OCI-LY3 (cell line): ENCODE measurements around the gene TGFBR3L.

Source experiments
- H2AFZ ChIP-seq: fragments of 200-600, 300-600 bp; shearing (Covaris generic); 2 replicates; pipeline ENCODE4 v1.6.0; 2014; ENCODE audit warnings: antibody characterized with exemption, low read depth, low read length
- H3K27ac ChIP-seq: fragments of 200-600, 300-600 bp; sonication (generic); 2 replicates; pipeline ENCODE4 v1.5.1; 2014; ENCODE audit warnings: mild to moderate bottlenecking, low read length, moderate library complexity, mixed read lengths
- H3K27me3 ChIP-seq: fragments of 200-600, 300-600 bp; sonication (generic); 2 replicates; pipeline ENCODE4 v1.6.1; 2014; ENCODE audit warnings: low read depth, low read length, mixed read lengths
- H3K36me3 ChIP-seq: fragments of 200-600, 300-600 bp; sonication (generic); replicated peaks from 2 replicates; pipeline ENCODE3; 2014; ENCODE audit warnings: low read depth, low read length, mixed read lengths
- H3K4me1 ChIP-seq: fragments of 300-600, 200-600 bp; sonication (generic); 2 replicates; pipeline ENCODE4 v1.6.1; 2014; ENCODE audit warnings: low read length, mixed read lengths
- H3K4me2 ChIP-seq: fragments of 200-600, 300-600 bp; sonication (generic); 2 replicates; pipeline ENCODE4 v1.6.1; 2014; ENCODE audit warnings: low read length, mixed read lengths
- H3K4me3 ChIP-seq: fragments of 300-600, 200-600 bp; sonication (generic); 2 replicates; pipeline ENCODE4 v1.5.1; 2014; ENCODE audit warnings: antibody characterized with exemption, mild to moderate bottlenecking, low read length, moderate library complexity
- H3K79me2 ChIP-seq: fragments of 300-600, 200-600 bp; shearing (Covaris generic); 2 replicates; pipeline ENCODE4 v1.6.1; 2014; ENCODE audit warnings: mild to moderate bottlenecking, low read length, mixed read lengths
- H3K9ac ChIP-seq: fragments of 300-600, 200-600 bp; shearing (Covaris generic); 2 replicates; pipeline ENCODE4 v1.6.0; 2014; ENCODE audit warnings: mild to moderate bottlenecking, low read length, moderate library complexity
- H3K9me3 ChIP-seq: fragments of 200-600, 300-600 bp; shearing (Covaris generic); 2 replicates; pipeline ENCODE4 v1.6.1; 2014; ENCODE audit warnings: low read length, mixed read lengths; ENCODE audit not compliant: insufficient read depth
- H4K20me1 ChIP-seq: fragments of 200-600, 300-600 bp; sonication (generic); 2 replicates; pipeline ENCODE4 v1.6.1; 2016; ENCODE audit warnings: low read length, mixed read lengths; ENCODE audit not compliant: insufficient read depth
- EZH2phosphoT487 ChIP-seq: fragments of 200-600 bp; shearing (Covaris generic); IDR thresholded peaks from 2 replicates; pipeline ENCODE4 v1.6.1; 2018; ENCODE audit warnings: antibody characterized with exemption, mixed run types, low read depth
- TF ChIP-seq, protein P1 (sequence below): fragments of 200-600, 300-600 bp; sonication (generic); IDR thresholded peaks from 2 replicates; pipeline ENCODE4 v1.5.1; 2014; ENCODE audit warnings: antibody characterized with exemption, low read length, low read depth

Gene TGFBR3L

DNA sequence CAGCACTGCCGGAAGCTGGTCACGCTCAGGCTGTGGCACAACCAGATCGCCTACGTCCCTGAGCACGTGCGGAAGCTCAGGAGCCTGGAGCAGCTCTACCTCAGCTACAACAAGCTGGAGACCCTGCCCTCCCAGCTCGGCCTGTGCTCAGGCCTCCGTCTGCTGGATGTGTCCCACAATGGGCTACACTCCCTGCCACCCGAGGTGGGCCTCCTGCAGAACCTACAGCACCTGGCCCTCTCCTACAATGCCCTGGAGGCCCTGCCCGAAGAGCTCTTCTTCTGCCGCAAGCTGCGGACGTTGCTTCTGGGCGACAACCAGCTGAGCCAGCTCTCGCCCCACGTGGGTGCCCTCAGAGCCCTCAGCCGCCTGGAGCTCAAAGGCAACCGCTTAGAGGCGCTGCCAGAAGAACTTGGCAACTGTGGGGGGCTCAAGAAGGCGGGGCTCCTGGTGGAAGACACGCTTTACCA, 14.2 kb upstream of the TGFBR3L start:
- TF ChIP-seq, protein P1, sequence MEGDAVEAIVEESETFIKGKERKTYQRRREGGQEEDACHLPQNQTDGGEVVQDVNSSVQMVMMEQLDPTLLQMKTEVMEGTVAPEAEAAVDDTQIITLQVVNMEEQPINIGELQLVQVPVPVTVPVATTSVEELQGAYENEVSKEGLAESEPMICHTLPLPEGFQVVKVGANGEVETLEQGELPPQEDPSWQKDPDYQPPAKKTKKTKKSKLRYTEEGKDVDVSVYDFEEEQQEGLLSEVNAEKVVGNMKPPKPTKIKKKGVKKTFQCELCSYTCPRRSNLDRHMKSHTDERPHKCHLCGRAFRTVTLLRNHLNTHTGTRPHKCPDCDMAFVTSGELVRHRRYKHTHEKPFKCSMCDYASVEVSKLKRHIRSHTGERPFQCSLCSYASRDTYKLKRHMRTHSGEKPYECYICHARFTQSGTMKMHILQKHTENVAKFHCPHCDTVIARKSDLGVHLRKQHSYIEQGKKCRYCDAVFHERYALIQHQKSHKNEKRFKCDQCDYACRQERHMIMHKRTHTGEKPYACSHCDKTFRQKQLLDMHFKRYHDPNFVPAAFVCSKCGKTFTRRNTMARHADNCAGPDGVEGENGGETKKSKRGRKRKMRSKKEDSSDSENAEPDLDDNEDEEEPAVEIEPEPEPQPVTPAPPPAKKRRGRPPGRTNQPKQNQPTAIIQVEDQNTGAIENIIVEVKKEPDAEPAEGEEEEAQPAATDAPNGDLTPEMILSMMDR = no peak
- TF ChIP-seq EZH2phosphoT487 = no peak
- no peak overlapping the region for H3K4me3 ChIP-seq

DNA sequence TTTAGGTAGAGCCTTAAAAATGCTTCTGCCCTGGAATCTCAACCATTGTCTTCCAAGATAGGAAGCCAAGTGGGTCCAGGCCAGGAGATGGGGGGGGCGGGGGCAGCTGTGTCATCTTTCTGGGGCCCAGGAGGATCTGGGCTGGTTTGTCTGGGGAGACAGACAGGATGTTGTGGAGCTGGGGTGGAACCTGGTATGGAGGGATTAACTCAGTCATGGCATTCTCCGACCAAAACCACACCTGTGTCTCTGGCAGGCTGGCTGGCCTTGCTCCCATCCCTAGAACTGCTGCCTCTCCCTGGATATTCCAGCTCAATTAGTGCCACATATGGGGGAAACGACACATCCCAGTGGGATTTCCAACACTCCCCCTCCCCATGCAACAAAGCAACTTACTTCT, 13.7 kb upstream of the TGFBR3L start:
- H3K4me1 ChIP-seq = peaks cover 16% of the 10 kb centered on the region
- no peak overlapping the region for H3K4me2 ChIP-seq
- H3K27me3 ChIP-seq = no peaks in the 10 kb centered on the region
- H2AFZ ChIP-seq = no peak overlapping the region
- no peak overlapping the region for H3K27ac ChIP-seq
- H3K4me3 ChIP-seq = no peak overlapping the region
- H3K9me3 ChIP-seq = no peaks in the 10 kb centered on the region
- no peak for TF ChIP-seq EZH2phosphoT487
- peaks cover 2% of the 10 kb centered on the region for H3K36me3 ChIP-seq
- peaks cover 15% of the 10 kb centered on the region; the same call in 1 of the 2 replicates for H4K20me1 ChIP-seq
- H3K9ac ChIP-seq = no peak overlapping the region
- peaks cover 30% of the 10 kb centered on the region for H3K79me2 ChIP-seq

More for the DNA sequence above, 14.2 kb upstream of the TGFBR3L start:
- peaks cover 11% of the 10 kb centered on the region; the same call in 1 of the 2 replicates for H4K20me1 ChIP-seq
- peaks cover 25% of the 10 kb centered on the region for H3K79me2 ChIP-seq
- H3K9me3 ChIP-seq = no peaks in the 10 kb centered on the region
- H3K4me1 ChIP-seq = peaks cover 16% of the 10 kb centered on the region
- H3K27me3 ChIP-seq = no peaks in the 10 kb centered on the region
- no peak overlapping the region for H3K9ac ChIP-seq
- H3K4me2 ChIP-seq = no peak overlapping the region
- no peak overlapping the region for H3K27ac ChIP-seq
- H2AFZ ChIP-seq = no peak overlapping the region
- no peaks in the 10 kb centered on the region for H3K36me3 ChIP-seq

DNA sequence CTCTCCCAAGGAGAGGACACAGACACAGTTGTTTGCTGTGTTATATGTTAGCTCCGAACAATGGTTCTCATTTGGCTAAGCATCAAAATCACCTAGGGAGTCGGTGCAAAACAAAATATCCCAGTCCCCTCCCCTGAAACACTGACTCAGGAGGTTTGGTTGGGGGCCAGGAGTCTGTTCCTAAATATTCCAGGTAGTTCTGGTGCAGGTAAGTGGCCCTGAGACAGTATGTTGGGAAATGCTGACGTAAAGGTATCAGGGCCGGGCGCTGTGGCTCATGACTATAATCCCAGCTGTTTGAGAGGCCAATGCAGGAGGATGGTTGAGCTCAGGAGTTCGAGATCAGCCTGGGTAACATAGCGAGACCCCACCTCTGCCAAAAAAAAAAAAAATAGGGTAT, 13.3 kb upstream of the TGFBR3L start:
- H4K20me1 ChIP-seq = peaks cover 19% of the 10 kb centered on the region; the same call in 1 of the 2 replicates
- TF ChIP-seq, protein P1 = no peak
- H2AFZ ChIP-seq = no peak overlapping the region

DNA sequence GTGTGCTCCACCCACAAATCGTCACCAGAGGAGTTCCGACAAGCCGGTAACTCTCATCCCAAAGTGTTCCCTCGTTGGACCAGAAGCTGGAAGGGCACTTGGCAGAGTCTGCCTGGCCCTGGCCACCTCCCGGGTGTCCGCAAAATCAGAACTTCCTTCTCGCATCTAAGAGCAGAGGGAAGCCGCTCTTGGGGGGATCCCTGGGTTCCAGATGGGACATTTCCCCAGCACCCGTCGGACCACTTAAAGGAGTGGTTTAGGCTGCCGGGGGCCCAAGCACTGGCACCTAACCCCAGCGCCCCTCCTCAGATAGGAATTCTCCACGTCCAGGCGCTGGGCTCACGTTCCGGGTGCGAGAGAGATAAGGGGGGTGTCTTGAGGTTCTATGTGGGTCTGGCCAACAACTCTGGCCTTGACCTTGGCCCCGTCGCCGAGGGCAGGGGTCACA, 11.8 kb upstream of the TGFBR3L start:
- Histone ChIP-seq H3K79me2 (peaks cover 45% of the 10 kb centered on the region), H3K4me3 (peak overlapping the region; percentile 87), H3K27ac (peak overlapping the region; percentile 57), H3K27me3 (no peaks in the 10 kb centered on the region), H3K36me3 (peaks cover 6% of the 10 kb centered on the region), H3K9me3 (no peaks in the 10 kb centered on the region), H4K20me1 (peaks cover 25% of the 10 kb centered on the region), H2AFZ (peak overlapping the region; percentile 79), H3K4me1 (peaks cover 16% of the 10 kb centered on the region), H3K4me2 (peak overlapping the region; percentile 99), H3K9ac (peak overlapping the region; percentile 93)
- no peak for TF ChIP-seq EZH2phosphoT487
- TF ChIP-seq, protein P1 = no peak

More for the DNA sequence above, 13.3 kb upstream of the TGFBR3L start:
- H3K27ac ChIP-seq = no peak overlapping the region
- H3K27me3 ChIP-seq = no peaks in the 10 kb centered on the region
- no peak overlapping the region for H3K4me3 ChIP-seq
- H3K4me2 ChIP-seq = no peak overlapping the region
- H3K36me3 ChIP-seq = peaks cover 6% of the 10 kb centered on the region
- no peaks in the 10 kb centered on the region for H3K9me3 ChIP-seq
- H3K4me1 ChIP-seq = peaks cover 16% of the 10 kb centered on the region
- H3K9ac ChIP-seq = no peak overlapping the region
- peaks cover 34% of the 10 kb centered on the region for H3K79me2 ChIP-seq
